Calu3 (cell line): ENCODE measurements around the gene B4GALT5. TPM values are rescaled to one million over a fixed set of nuclear protein-coding genes. Genes with fewer than 3 reads are reported as not detected.
A peak's percentile ranks its signal among the peaks of the same experiment; 100 is the strongest.

Experiments
- BruUV-seq: library from RNA; stranded (reverse); fragments of 400-500 nt; replicated peaks from 2 replicates; lab custom pipeline; 2021; lab: Mats Ljungman, UMichigan
- CTCF ChIA-PET: fragments of 300-600 bp; sonication (Branson Sonifier 250); formaldehyde crosslinking; loops from one replicate; lab custom pipeline; 2022; ENCODE audit warnings: antibody characterized with exemption; lab: Charles Lee
- DNase-seq: peaks from one replicate; pipeline ENCODE4 v3.0.0; 2022
- H3K27ac Mint-ChIP-seq: one replicate; pipeline ENCODE4 v1.8.0; 2022; ENCODE audit warnings: mixed read lengths; ENCODE audit not compliant: unreplicated experiment
- H3K27me3 Mint-ChIP-seq: one replicate; pipeline ENCODE4 v1.8.0; 2022; ENCODE audit warnings: mixed read lengths; ENCODE audit not compliant: unreplicated experiment
- H3K36me3 Mint-ChIP-seq: one replicate; pipeline ENCODE4 v1.8.0; 2022; ENCODE audit warnings: mild to moderate bottlenecking, moderate library complexity, mixed read lengths; ENCODE audit not compliant: insufficient read depth, unreplicated experiment
- H3K4me1 Mint-ChIP-seq: one replicate; pipeline ENCODE4 v1.8.0; 2022; ENCODE audit warnings: mild to moderate bottlenecking, low read depth, mixed read lengths; ENCODE audit not compliant: unreplicated experiment
- H3K4me3 Mint-ChIP-seq: one replicate; pipeline ENCODE4 v1.8.0; 2022; ENCODE audit warnings: mild to moderate bottlenecking, low read depth, moderate library complexity, mixed read lengths; ENCODE audit not compliant: unreplicated experiment
- H3K9me3 Mint-ChIP-seq: one replicate; pipeline ENCODE4 v1.8.0; 2022; ENCODE audit warnings: low read depth, mixed read lengths; ENCODE audit not compliant: unreplicated experiment
- intact Hi-C: fragments of 100-400 bp; cut with micrococcal nuclease; formaldehyde crosslinking; loops from one replicate; pipeline ENCODE4 v1.10.0; 2022; ENCODE audit not compliant: unreplicated experiment
- total RNA-seq: library from RNA; stranded (reverse); gene quantifications from 2 replicates; pipeline ENCODE4 v1.2.3, GENCODE V29; 2022
- TF ChIP-seq, protein P1 (sequence below): fragments of 200-600 bp; IDR thresholded peaks from one replicate; pipeline ENCODE4 v1.8.0; 2022; ENCODE audit warnings: antibody characterized with exemption; ENCODE audit not compliant: unreplicated experiment

The B4GALT5 gene
- total RNA-seq, 1 experiment from 2014 or later: 117 TPM

DNA sequence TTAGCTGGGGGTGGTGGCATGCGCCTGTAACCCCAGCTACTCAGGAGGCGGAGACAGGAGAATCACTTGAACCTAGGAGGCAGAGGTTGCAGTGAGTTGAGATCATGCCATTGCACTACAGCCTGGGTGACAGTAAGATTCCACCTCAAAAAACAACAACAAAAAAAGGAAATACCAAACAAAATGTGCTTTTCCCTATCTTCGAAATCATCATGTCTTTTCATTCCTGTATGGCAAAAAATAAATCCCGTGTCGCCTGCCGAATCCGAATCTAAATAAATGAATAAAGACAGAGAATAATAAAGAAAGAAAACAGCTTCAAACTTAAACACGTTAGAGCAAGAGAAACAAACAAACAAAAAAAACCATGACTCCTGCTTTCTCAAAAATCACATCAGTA, 11.8 kb downstream of the B4GALT5 start:
- Mint-ChIP-seq H3K9me3 (no peaks in the 10 kb centered on the region), H3K36me3 (peaks cover 24% of the 10 kb centered on the region), H3K4me3 (no peak overlapping the region), H3K27ac (peak overlapping the region; percentile 63), H3K27me3 (no peaks in the 10 kb centered on the region), H3K4me1 (peaks cover 69% of the 10 kb centered on the region)
- CTCF ChIA-PET: interaction anchor here (0.6 to 1.6 kb wide), 2 partner anchors 11 to 258 kb away, joined by 3 to 6 read pairs; no protein-coding TSS in a partner anchor
- no peak for DNase-seq
- intact Hi-C loops: no loop called here
- TF ChIP-seq, protein P1, sequence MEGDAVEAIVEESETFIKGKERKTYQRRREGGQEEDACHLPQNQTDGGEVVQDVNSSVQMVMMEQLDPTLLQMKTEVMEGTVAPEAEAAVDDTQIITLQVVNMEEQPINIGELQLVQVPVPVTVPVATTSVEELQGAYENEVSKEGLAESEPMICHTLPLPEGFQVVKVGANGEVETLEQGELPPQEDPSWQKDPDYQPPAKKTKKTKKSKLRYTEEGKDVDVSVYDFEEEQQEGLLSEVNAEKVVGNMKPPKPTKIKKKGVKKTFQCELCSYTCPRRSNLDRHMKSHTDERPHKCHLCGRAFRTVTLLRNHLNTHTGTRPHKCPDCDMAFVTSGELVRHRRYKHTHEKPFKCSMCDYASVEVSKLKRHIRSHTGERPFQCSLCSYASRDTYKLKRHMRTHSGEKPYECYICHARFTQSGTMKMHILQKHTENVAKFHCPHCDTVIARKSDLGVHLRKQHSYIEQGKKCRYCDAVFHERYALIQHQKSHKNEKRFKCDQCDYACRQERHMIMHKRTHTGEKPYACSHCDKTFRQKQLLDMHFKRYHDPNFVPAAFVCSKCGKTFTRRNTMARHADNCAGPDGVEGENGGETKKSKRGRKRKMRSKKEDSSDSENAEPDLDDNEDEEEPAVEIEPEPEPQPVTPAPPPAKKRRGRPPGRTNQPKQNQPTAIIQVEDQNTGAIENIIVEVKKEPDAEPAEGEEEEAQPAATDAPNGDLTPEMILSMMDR: no peak
- BruUV-seq: no TSS peak

- Mint-ChIP-seq H3K4me1 (peaks cover 69% of the 10 kb centered on the region), H3K36me3 (peaks cover 18% of the 10 kb centered on the region), H3K27ac (peak overlapping the region; percentile 63), H3K9me3 (no peaks in the 10 kb centered on the region), H3K27me3 (no peaks in the 10 kb centered on the region), H3K4me3 (peak overlapping the region; percentile 6)
- intact Hi-C loops: no loop called here
- BruUV-seq: no TSS peak
- DNase-seq: no peak
- CTCF ChIA-PET: interaction anchor here (0.8 to 1.6 kb wide), 3 partner anchors 11 to 79 kb away, joined by 6 to 7 read pairs (median 6); no protein-coding TSS in a partner anchor
- TF ChIP-seq, protein P1: no peak
Observed at GRCh38 chr20:49701241-49701790, 12.4 kb downstream of the B4GALT5 start.

GRCh38 chr20:49700411-49701185, 13.1 kb downstream of the B4GALT5 start:
- peak overlapping the region; percentile 63 for H3K27ac Mint-ChIP-seq
- no TSS peak for BruUV-seq
- intact Hi-C loops: no loop called here
- CTCF ChIA-PET: interaction anchor here (0.8 to 1.6 kb wide), 3 partner anchors 10 to 80 kb away, joined by 6 to 7 read pairs (median 6); no protein-coding TSS in a partner anchor
- H3K36me3 Mint-ChIP-seq: peaks cover 18% of the 10 kb centered on the region
- H3K4me3 Mint-ChIP-seq: peak overlapping the region; percentile 6
- TF ChIP-seq, protein P1: no peak
- H3K9me3 Mint-ChIP-seq: no peaks in the 10 kb centered on the region
- no peaks in the 10 kb centered on the region for H3K27me3 Mint-ChIP-seq
- H3K4me1 Mint-ChIP-seq: peaks cover 69% of the 10 kb centered on the region
- peak; percentile 56 for DNase-seq

GRCh38 chr20:49699200-49699992, 14.3 kb downstream of the B4GALT5 start:
- Mint-ChIP-seq H3K27ac (peak overlapping the region; percentile 63), H3K4me1 (peaks cover 70% of the 10 kb centered on the region), H3K27me3 (no peaks in the 10 kb centered on the region), H3K36me3 (peaks cover 18% of the 10 kb centered on the region), H3K4me3 (peak overlapping the region; percentile 6), H3K9me3 (no peaks in the 10 kb centered on the region)
- BruUV-seq: TSS peak; percentile 59
- CTCF ChIA-PET: interaction anchor here (1.5 kb wide), 2 partner anchors 21 to 31 kb away, joined by 3 to 6 read pairs; no protein-coding TSS in a partner anchor
- TF ChIP-seq, protein P1: no peak
- DNase-seq: no peak
- intact Hi-C loops: loop anchor here (1.0 to 10.0 kb wide), 5 partner anchors 8 to 93 kb away; no protein-coding TSS in a partner anchor
